HepG2 (cell line): ENCODE data around the gene DAB1. TPM values are rescaled to one million over a fixed set of nuclear protein-coding genes. Genes with fewer than 3 reads are reported as not detected.

ENCODE experiments used
- ATAC-seq: fragments of 200-7000 bp; cut with Tn5 transposase; 3 replicates; pipeline ENCODE4 v1.9.1; 2020; ENCODE audit warnings: mild to moderate bottlenecking, moderate library complexity
- BruUV-seq: library from RNA; stranded (reverse); fragments of 400-500 nt; replicated peaks from 2 replicates; lab custom pipeline; 2021; lab: Mats Ljungman, UMichigan
- CTCF ChIA-PET: fragments of 300-600 bp; formaldehyde crosslinking; extraction: SDS; loops from one replicate; lab custom pipeline; 2021; ENCODE audit warnings: low total read pairs, inconsistent platforms, low intra/inter-chr PET ratio; lab: Yijun Ruan, JAX
- POLR2A ChIA-PET: fragments of 350-600 bp; sonication (Branson Sonifier 250); formaldehyde crosslinking; loops from one replicate; lab custom pipeline; 2020; ENCODE audit warnings: antibody characterized with exemption, inconsistent platforms; lab: Yijun Ruan, JAX
- DNase-seq: peaks from one replicate; pipeline ENCODE4 v3.0.0-alpha.2; 2015; ENCODE audit warnings: low spot score
- FAIRE-seq: peaks from 3 replicates; lab custom pipeline; 2011; peaks lifted over from hg19 to GRCh38; lab: Jason Lieb, UNC
- H2AFZ ChIP-seq: one replicate; pipeline ENCODE4 v1.6.1; 2011; ENCODE audit warnings: low read length, inconsistent platforms
- H3K27ac ChIP-seq: fragments of 300-600 bp; 3 replicates; pipeline ENCODE4 v1.8.0; 2011; ENCODE audit warnings: mixed run types, mild to moderate bottlenecking, mixed read lengths, low read length, inconsistent platforms; ENCODE audit not compliant: insufficient read depth; ENCODE audit errors: extremely low read length
- H3K27me3 ChIP-seq, 2 experiments: fragments of 200-600 bp in 1 of 2; 2 replicates in 1 of 2; 3 replicates in 1 of 2; pipeline versions ENCODE4 v1.6.0 to v1.8.0; 2011; ENCODE audit warnings: low read length in 2 of 2, mild to moderate bottlenecking in 2 of 2, moderate library complexity in 2 of 2, inconsistent platforms in 1 of 2; ENCODE audit not compliant: insufficient read depth in 2 of 2, control insufficient read depth in 1 of 2
- H3K36me3 ChIP-seq, 2 experiments: fragments of 200-600 bp in 1 of 2; replicated peaks in 1 of 2; 2 replicates in 1 of 2; 3 replicates in 1 of 2; pipeline versions ENCODE4 v1.5.1 to v1.8.0; 2011; ENCODE audit warnings: low read length in 2 of 2, inconsistent platforms in 1 of 2; ENCODE audit not compliant: insufficient read depth in 2 of 2, control insufficient read depth in 1 of 2
- H3K4me1 ChIP-seq: 2 replicates; pipeline ENCODE4 v1.5.1; 2012; ENCODE audit warnings: low read length, inconsistent platforms; ENCODE audit not compliant: insufficient read depth
- H3K4me2 ChIP-seq: 2 replicates; pipeline ENCODE4 v1.6.0; 2011; ENCODE audit warnings: low read depth, low read length, inconsistent platforms
- H3K4me3 ChIP-seq, 3 experiments: fragments of 200-600 bp in 1 of 3; sonication (generic), shearing (Covaris generic) in 1 of 3; replicated peaks in 1 of 3; 2 replicates each; pipeline ENCODE4 v1.5.1; 2011 to 2016; ENCODE audit warnings: low read length in 3 of 3, inconsistent platforms in 2 of 3, low read depth in 2 of 3, mild to moderate bottlenecking in 2 of 3, control low read depth in 1 of 3, mixed read lengths in 1 of 3; ENCODE audit not compliant: insufficient read depth in 1 of 3
- H3K79me2 ChIP-seq: one replicate; pipeline ENCODE4 v1.6.1; 2011; ENCODE audit warnings: low read length, inconsistent platforms; ENCODE audit not compliant: insufficient read depth
- H3K9ac ChIP-seq: 2 replicates; pipeline ENCODE4 v1.6.0; 2011; ENCODE audit warnings: mild to moderate bottlenecking, low read depth, low read length, inconsistent platforms; ENCODE audit not compliant: insufficient read depth
- H3K9me3 ChIP-seq: 2 replicates; pipeline ENCODE4 v1.5.1; 2012; ENCODE audit warnings: mild to moderate bottlenecking, low read length
- H4K20me1 ChIP-seq: 2 replicates; pipeline ENCODE4 v1.6.0; 2011; ENCODE audit warnings: inconsistent platforms, mild to moderate bottlenecking, low read length, moderate library complexity; ENCODE audit not compliant: insufficient read depth
- GATA4 ChIP-seq: sonication (generic); IDR thresholded peaks from 2 replicates; pipeline ENCODE4 v1.6.1; 2016; ENCODE audit warnings: antibody characterized with exemption, low read depth, borderline replicate concordance
- GATAD1 ChIP-seq: IDR thresholded peaks from 2 replicates; pipeline ENCODE4 v1.6.1; 2016; ENCODE audit warnings: missing genetic modification reagents, missing compliant biosample characterization
- HES4 ChIP-seq: sonication (generic); formaldehyde crosslinking; IDR thresholded peaks from 2 replicates; pipeline ENCODE4 v1.9.0; 2021; ENCODE audit warnings: mild to moderate bottlenecking, missing genetic modification reagents, borderline replicate concordance
- KDM2A ChIP-seq: sonication (generic); formaldehyde crosslinking; IDR thresholded peaks from 2 replicates; pipeline ENCODE4 v1.4.0; 2020; ENCODE audit warnings: low read depth, missing genetic modification reagents, borderline replicate concordance
- MAFK ChIP-seq, 2 experiments: IDR thresholded peaks in 1 of 2; conservative IDR thresholded peaks in 1 of 2; 2 replicates each; pipeline ENCODE4 v1.6.1; 2011; ENCODE audit warnings: improper control_type of control experiment in 2 of 2, low read length in 2 of 2
- POGK ChIP-seq: sonication (generic); formaldehyde crosslinking; conservative IDR thresholded peaks from 2 replicates; pipeline ENCODE4 v1.8.0; 2022; ENCODE audit warnings: mild to moderate bottlenecking, moderate library complexity, missing genetic modification reagents
- POLR2A ChIP-seq, 2 experiments: IDR thresholded peaks; 2 replicates each; pipeline ENCODE4 v1.6.1; 2011; ENCODE audit warnings: low read depth in 2 of 2, low read length in 2 of 2, mild to moderate bottlenecking in 1 of 2, moderate library complexity in 1 of 2; ENCODE audit not compliant: insufficient read depth in 1 of 2
- TAF1 ChIP-seq: sonication (generic); formaldehyde crosslinking; IDR thresholded peaks from 2 replicates; pipeline ENCODE4 v1.4.0; 2020; ENCODE audit warnings: missing genetic modification reagents
- ZFYVE20 ChIP-seq: sonication (generic); formaldehyde crosslinking; IDR thresholded peaks from 2 replicates; pipeline ENCODE4 v1.8.0; 2023; ENCODE audit warnings: low read depth, mild to moderate bottlenecking, moderate library complexity, missing genetic modification reagents, borderline replicate concordance
- ZNF253 ChIP-seq: sonication (generic); formaldehyde crosslinking; IDR thresholded peaks from 2 replicates; pipeline ENCODE4 v1.8.0; 2022; ENCODE audit warnings: mild to moderate bottlenecking, missing genetic modification reagents, borderline replicate concordance
- ZNF383 ChIP-seq: sonication (generic); formaldehyde crosslinking; IDR thresholded peaks from 2 replicates; pipeline ENCODE4 v1.4.0; 2020; ENCODE audit warnings: missing genetic modification reagents, mild to moderate bottlenecking, borderline replicate concordance
- ZNF570 ChIP-seq: sonication (generic); formaldehyde crosslinking; IDR thresholded peaks from 2 replicates; pipeline ENCODE4 v1.4.0; 2020; ENCODE audit warnings: mild to moderate bottlenecking, missing genetic modification reagents, borderline replicate concordance
- ZNF660 ChIP-seq: sonication (generic); formaldehyde crosslinking; IDR thresholded peaks from 2 replicates; pipeline ENCODE4 v1.5.1; 2020; ENCODE audit warnings: mild to moderate bottlenecking, low read depth, missing genetic modification reagents, borderline replicate concordance
- ZNF749 ChIP-seq: sonication (generic); formaldehyde crosslinking; IDR thresholded peaks from 2 replicates; pipeline ENCODE4 v1.8.0; 2022; ENCODE audit warnings: mild to moderate bottlenecking, missing genetic modification reagents, moderate library complexity, borderline replicate concordance
- ZSCAN21 ChIP-seq: sonication (generic); formaldehyde crosslinking; IDR thresholded peaks from 2 replicates; pipeline ENCODE4 v1.8.0; 2022; ENCODE audit warnings: mild to moderate bottlenecking, missing genetic modification reagents, moderate library complexity, borderline replicate concordance
- WGBS: methylation state at CpG from one replicate; pipeline ENCODE4 v1.1.6; 2017; ENCODE audit warnings: low lambda C conversion rate; 5-methylcytosine and 5-hydroxymethylcytosine counted together
- in situ Hi-C: cut with HindIII; loops from 2 replicates; pipeline ENCODE4 v1.10.0; 2017; ENCODE audit warnings: low pct_unique_long_range_greater_than_20kb; ENCODE audit not compliant: extremely low pct_ligation_motif_present
- intact Hi-C: fragments of 100-400 bp; cut with micrococcal nuclease; formaldehyde crosslinking; loops from one replicate; pipeline ENCODE4 v1.10.0; 2022; ENCODE audit not compliant: unreplicated experiment
- polyA plus RNA-seq, 8 experiments: library from polyadenylated mRNA; depleted of rRNA in 3 of 8; stranded (reverse) in 7 of 8; unstranded in 1 of 8; fragments of >200 nt; fragmentation: Illumina TruSeq in 4 of 8; extraction: Trizol in 4 of 8; gene quantifications; 2 replicates each; pipeline versions ENCODE4 v1.2.1 to v1.2.3, GENCODE V29; 2011 to 2016; ENCODE audit warnings: low read depth in 4 of 8, missing spikeins in 1 of 8, mixed read lengths in 1 of 8; ENCODE audit not compliant: insufficient read depth in 1 of 8
- total RNA-seq, 5 experiments: library from RNA; depleted of rRNA; stranded (reverse); fragments of >200 nt; fragmentation: Illumina TruSeq; extraction: Trizol; gene quantifications; 2 replicates each; pipeline ENCODE4 v1.2.3, GENCODE V29; 2016; ENCODE audit warnings: low read depth in 1 of 5
- TF ChIP-seq, protein P1 (sequence below): sonication (generic); formaldehyde crosslinking; IDR thresholded peaks from 2 replicates; pipeline ENCODE4 v1.4.0; 2020; ENCODE audit warnings: mild to moderate bottlenecking, missing genetic modification reagents
- TF ChIP-seq, protein P2 (sequence below): sonication (generic); formaldehyde crosslinking; IDR thresholded peaks from 2 replicates; pipeline ENCODE4 v1.4.0; 2020; ENCODE audit warnings: missing genetic modification reagents

DAB1 gene
- total and polyA plus RNA-seq, 2 of the 13 experiments (the other 11 are each of a cell fraction or from before 2014, with no cell fraction given), result 0.04 to 0.13 TPM

- in situ Hi-C loops, result no loop called here
- no peak for FAIRE-seq
- POLR2A ChIA-PET, result no interaction called here
Observed at GRCh38 chr1:57411262-57411661, 12.6 kb downstream of the DAB1 start.

DNA sequence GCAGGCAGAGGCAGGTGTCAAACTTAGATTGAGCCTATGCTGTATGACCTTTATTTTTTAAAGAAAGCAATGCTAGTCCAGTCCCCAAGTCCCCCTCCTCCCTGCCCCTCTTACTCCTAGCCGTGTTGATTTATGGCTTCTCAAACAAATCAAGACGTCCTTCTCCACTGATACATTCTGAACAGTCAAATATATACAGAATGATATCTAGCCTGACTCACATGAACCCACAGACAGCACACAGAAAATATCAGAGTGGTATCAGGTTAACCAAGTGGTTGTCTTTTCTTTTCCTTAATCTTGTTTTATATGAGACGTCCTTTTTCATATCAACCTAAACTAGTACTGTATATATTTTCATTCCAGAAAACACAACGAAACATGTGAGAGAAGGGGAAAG, 13.4 kb downstream of the DAB1 start:
- ChIA-PET CTCF (no interaction called here), POLR2A (no interaction called here)
- Histone ChIP-seq H3K4me3 (no peak overlapping the region), H3K4me2 (no peak overlapping the region), H3K36me3 (no peaks in the 10 kb centered on the region), H3K9ac (no peak overlapping the region), H3K9me3 (0 out of 2 replicates have a peak, but pooled peaks cover 5% of the 10 kb centered on the region), H2AFZ (no peak overlapping the region), H3K4me1 (peaks cover 23% of the 10 kb centered on the region), H3K79me2 (no peaks in the 10 kb centered on the region), H4K20me1 (no peaks in the 10 kb centered on the region), H3K27ac (no peak overlapping the region), H3K27me3 (no peaks in the 10 kb centered on the region; a peak in 1 of 5 replicates)
- DNase-seq, result no peak
- FAIRE-seq, result no peak
- intact Hi-C loops (no loop called here), in situ Hi-C loops (no loop called here)
- ATAC-seq, result no peak
- 25% methylated on average over 4 of the region's 4 CpGs for WGBS
- BruUV-seq, result no TSS peak
- TF ChIP-seq POGK (CRISPR knock-in tag), result no peak
- no peak for TF ChIP-seq ZNF749 (CRISPR knock-in tag)
- TF ChIP-seq KDM2A (CRISPR knock-in tag), result no peak
- no peak for TF ChIP-seq TAF1 (CRISPR knock-in tag)
- TF ChIP-seq GATAD1 (CRISPR knock-in tag), result no peak
- TF ChIP-seq, protein P1, sequence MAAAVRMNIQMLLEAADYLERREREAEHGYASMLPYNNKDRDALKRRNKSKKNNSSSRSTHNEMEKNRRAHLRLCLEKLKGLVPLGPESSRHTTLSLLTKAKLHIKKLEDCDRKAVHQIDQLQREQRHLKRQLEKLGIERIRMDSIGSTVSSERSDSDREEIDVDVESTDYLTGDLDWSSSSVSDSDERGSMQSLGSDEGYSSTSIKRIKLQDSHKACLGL, result no peak
- no peak for TF ChIP-seq GATA4

More at GRCh38 chr1:57411262-57411661, 12.6 kb downstream of the DAB1 start:
- ATAC-seq, result no peak
- intact Hi-C loops, result no loop called here
- Histone ChIP-seq H3K79me2 (no peaks in the 10 kb centered on the region), H4K20me1 (no peaks in the 10 kb centered on the region), H3K4me2 (no peak overlapping the region), H3K27me3 (no peaks in the 10 kb centered on the region; a peak in 1 of 5 replicates), H3K27ac (no peak overlapping the region)
- TF ChIP-seq HES4 (CRISPR knock-in tag) (no peak), ZNF253 (CRISPR knock-in tag) (no peak), POLR2A (IDR thresholded peaks at IDR 0.05; ENCODE audit: insufficient read depth in 1 of 2, low read depth in 2 of 2, low read length in 2 of 2) (no peak), ZNF570 (CRISPR knock-in tag) (no peak), MAFK (conservative IDR thresholded peaks at IDR 0.05 in 1 of 2, IDR thresholded peaks at IDR 0.05 in 1 of 2; ENCODE audit: low read length in 2 of 2) (no peak), ZSCAN21 (CRISPR knock-in tag) (no peak), ZNF660 (CRISPR knock-in tag) (no peak), ZFYVE20 (CRISPR knock-in tag) (no peak), ZNF383 (no peak)
- TF ChIP-seq, protein P2, sequence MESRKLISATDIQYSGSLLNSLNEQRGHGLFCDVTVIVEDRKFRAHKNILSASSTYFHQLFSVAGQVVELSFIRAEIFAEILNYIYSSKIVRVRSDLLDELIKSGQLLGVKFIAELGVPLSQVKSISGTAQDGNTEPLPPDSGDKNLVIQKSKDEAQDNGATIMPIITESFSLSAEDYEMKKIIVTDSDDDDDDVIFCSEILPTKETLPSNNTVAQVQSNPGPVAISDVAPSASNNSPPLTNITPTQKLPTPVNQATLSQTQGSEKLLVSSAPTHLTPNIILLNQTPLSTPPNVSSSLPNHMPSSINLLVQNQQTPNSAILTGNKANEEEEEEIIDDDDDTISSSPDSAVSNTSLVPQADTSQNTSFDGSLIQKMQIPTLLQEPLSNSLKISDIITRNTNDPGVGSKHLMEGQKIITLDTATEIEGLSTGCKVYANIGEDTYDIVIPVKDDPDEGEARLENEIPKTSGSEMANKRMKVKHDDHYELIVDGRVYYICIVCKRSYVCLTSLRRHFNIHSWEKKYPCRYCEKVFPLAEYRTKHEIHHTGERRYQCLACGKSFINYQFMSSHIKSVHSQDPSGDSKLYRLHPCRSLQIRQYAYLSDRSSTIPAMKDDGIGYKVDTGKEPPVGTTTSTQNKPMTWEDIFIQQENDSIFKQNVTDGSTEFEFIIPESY (CRISPR knock-in tag), result no peak
- TF ChIP-seq, all 625 proteins: peak for 0
- WGBS, result 42% methylated on average over 3 of the region's 3 CpGs
- no peak for DNase-seq
- Histone ChIP-seq H3K9ac (no peak overlapping the region), H3K9me3 (0 out of 2 replicates have a peak, but pooled peaks cover 5% of the 10 kb centered on the region), H3K4me1 (peaks cover 23% of the 10 kb centered on the region), H3K36me3 (no peaks in the 10 kb centered on the region), H3K4me3 (no peak overlapping the region), H2AFZ (no peak overlapping the region)
- no TSS peak for BruUV-seq
- CTCF ChIA-PET, result no interaction called here
